ENCODE measurements around the gene FBXO47. TPM values are rescaled to one million over a fixed set of nuclear protein-coding genes. Genes with fewer than 3 reads are reported as not detected.

Gene FBXO47
- total and polyA plus RNA-seq, 2 donors from 2014 or later, result not detected

GRCh38 chr17:39002991-39003715 lies 36.0 kb upstream of the FBXO47 start:
- Histone ChIP-seq H3K27me3 (ENCODE audit: control insufficient read depth, insufficient read depth, low read length) (no peaks in the 10 kb centered on the region), H3K36me3 (ENCODE audit: control insufficient read depth in 2 of 3, insufficient read depth in 3 of 3, low read length in 3 of 3) (no peaks in the 10 kb centered on the region), H3K9me3 (ENCODE audit: control insufficient read depth in 2 of 3, insufficient read depth in 1 of 3, low read length in 3 of 3) (no peaks in the 10 kb centered on the region), H3K4me3 (ENCODE audit: low read length in 3 of 3) (peak overlapping the region in 1 of 3 donors; percentile 16), H3K27ac (ENCODE audit: low read depth in 2 of 2, low read length in 2 of 2) (peak overlapping the region; percentile 45 to 85), H3K4me1 (ENCODE audit: control insufficient read depth in 2 of 3, insufficient read depth in 2 of 3, low read depth in 1 of 3, low read length in 3 of 3) (peaks cover 0 to 12% (median 0%) of the 10 kb centered on the region in 3 donors), H3K9ac (ENCODE audit: low read length in 3 of 3) (no peak overlapping the region)
- FAIRE-seq (no peak), DNase-seq (peak in 4 of 5 donors; percentile 37 to 92 (median 64))
- TF ChIP-seq CTCF (IDR thresholded peaks at IDR 0.05; ENCODE audit: borderline replicate concordance, extremely low read depth, insufficient read depth), result no peak
- intact Hi-C loops (cut with DNase I), result no loop called here

- peak; percentile 41 to 91 (median 54) for DNase-seq
- intact Hi-C loops (cut with DNase I), result no loop called here
- Histone ChIP-seq H3K27me3 (ENCODE audit: control insufficient read depth, insufficient read depth, low read length) (no peaks in the 10 kb centered on the region), H3K4me1 (ENCODE audit: control insufficient read depth in 2 of 3, insufficient read depth in 2 of 3, low read depth in 1 of 3, low read length in 3 of 3) (peaks cover 0 to 12% (median 0%) of the 10 kb centered on the region in 3 donors), H3K4me3 (ENCODE audit: low read length in 3 of 3) (peak overlapping the region in 1 of 3 donors; percentile 16), H3K27ac (ENCODE audit: low read depth in 2 of 2, low read length in 2 of 2) (peak overlapping the region; percentile 45 to 85), H3K36me3 (ENCODE audit: control insufficient read depth in 2 of 3, insufficient read depth in 3 of 3, low read length in 3 of 3) (no peaks in the 10 kb centered on the region), H3K9ac (ENCODE audit: low read length in 3 of 3) (no peak overlapping the region), H3K9me3 (ENCODE audit: control insufficient read depth in 2 of 3, insufficient read depth in 1 of 3, low read length in 3 of 3) (no peaks in the 10 kb centered on the region)
- no peak for FAIRE-seq
- no peak for TF ChIP-seq CTCF (IDR thresholded peaks at IDR 0.05; ENCODE audit: borderline replicate concordance, extremely low read depth, insufficient read depth)
Observed at GRCh38 chr17:39001703-39002637, 34.8 kb upstream of the FBXO47 start.

GRCh38 chr17:39000021-39000601 lies 32.9 kb upstream of the FBXO47 start:
- no peak overlapping the region for H3K27ac ChIP-seq (ENCODE audit: low read depth in 2 of 2, low read length in 2 of 2)
- intact Hi-C loops (cut with DNase I), result no loop called here
- H3K4me3 ChIP-seq (ENCODE audit: low read length in 3 of 3), result no peak overlapping the region
- H3K27me3 ChIP-seq (ENCODE audit: control insufficient read depth, insufficient read depth, low read length), result no peaks in the 10 kb centered on the region
- TF ChIP-seq CTCF (IDR thresholded peaks at IDR 0.05; ENCODE audit: borderline replicate concordance, extremely low read depth, insufficient read depth), result no peak
- H3K36me3 ChIP-seq (ENCODE audit: control insufficient read depth in 2 of 3, insufficient read depth in 3 of 3, low read length in 3 of 3), result no peaks in the 10 kb centered on the region
- FAIRE-seq (no peak), DNase-seq (no peak)
- H3K9ac ChIP-seq (ENCODE audit: low read length in 3 of 3), result no peak overlapping the region
- peaks cover 0 to 12% (median 0%) of the 10 kb centered on the region in 3 donors for H3K4me1 ChIP-seq (ENCODE audit: control insufficient read depth in 2 of 3, insufficient read depth in 2 of 3, low read depth in 1 of 3, low read length in 3 of 3)
- H3K9me3 ChIP-seq (ENCODE audit: control insufficient read depth in 2 of 3, insufficient read depth in 1 of 3, low read length in 3 of 3), result peaks cover 0 to 7% (median 0%) of the 10 kb centered on the region in 3 donors
